ENCODE measurements around the gene CD6.

The CD6 gene

GRCh38 chr11:61041755-61042518, 70.5 kb downstream of the CD6 start:
- Histone ChIP-seq H3K9me3 (ENCODE audit: control insufficient read depth, insufficient read depth, low read length) (no peaks in the 10 kb centered on the region), H3K36me3 (ENCODE audit: insufficient read depth, low read length) (no peaks in the 10 kb centered on the region), H3K4me1 (ENCODE audit: insufficient read depth, low read length) (peaks cover 5% of the 10 kb centered on the region; the same call in 1 of the 2 replicates), H3K9ac (ENCODE audit: low read depth, low read length) (no peak overlapping the region)

- H3K36me3 ChIP-seq (ENCODE audit: insufficient read depth, low read length), result no peaks in the 10 kb centered on the region
- no peaks in the 10 kb centered on the region for H3K9me3 ChIP-seq (ENCODE audit: control insufficient read depth, insufficient read depth, low read length)
- peaks cover 5% of the 10 kb centered on the region; the same call in 1 of the 2 replicates for H3K4me1 ChIP-seq (ENCODE audit: insufficient read depth, low read length)
- no peak overlapping the region for H3K9ac ChIP-seq (ENCODE audit: low read depth, low read length)
Observed at GRCh38 chr11:61042537-61042936, 71.1 kb downstream of the CD6 start.

DNA sequence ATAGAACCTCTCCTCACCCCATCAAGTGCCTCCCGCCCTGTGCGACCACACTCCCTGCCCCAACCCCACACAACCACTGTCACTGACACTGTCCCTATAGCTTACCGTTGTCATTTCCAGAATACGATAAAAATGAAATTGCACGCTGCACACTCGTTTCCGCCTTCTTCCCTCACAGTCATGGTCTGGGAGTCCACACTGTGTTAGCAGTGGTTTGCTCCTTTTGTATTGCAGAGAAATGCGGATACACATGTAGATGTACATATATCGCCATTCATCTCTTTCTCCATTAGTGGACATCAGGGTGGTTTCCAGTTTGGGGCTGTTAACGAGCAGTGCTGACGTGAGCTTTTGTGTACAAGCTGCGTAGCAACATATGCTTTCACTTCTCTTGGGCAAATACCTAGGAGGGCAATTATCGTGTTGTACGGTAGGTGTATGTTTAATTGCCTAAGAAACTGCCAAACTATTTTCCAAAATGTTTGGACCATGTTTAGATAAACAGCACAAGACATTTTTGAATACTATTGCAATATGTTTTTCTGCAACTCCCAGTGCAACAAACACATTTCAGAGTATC, 71.6 kb downstream of the CD6 start:
- H3K36me3 ChIP-seq (ENCODE audit: insufficient read depth, low read length), result no peaks in the 10 kb centered on the region
- no peak overlapping the region for H3K9ac ChIP-seq (ENCODE audit: low read depth, low read length)
- H3K4me1 ChIP-seq (ENCODE audit: insufficient read depth, low read length), result peaks cover 5% of the 10 kb centered on the region; the same call in 1 of the 2 replicates
- no peaks in the 10 kb centered on the region for H3K9me3 ChIP-seq (ENCODE audit: control insufficient read depth, insufficient read depth, low read length)

- Histone ChIP-seq H3K9me3 (ENCODE audit: control insufficient read depth, insufficient read depth, low read length) (no peaks in the 10 kb centered on the region), H3K36me3 (ENCODE audit: insufficient read depth, low read length) (no peaks in the 10 kb centered on the region), H3K9ac (ENCODE audit: low read depth, low read length) (no peak overlapping the region), H3K4me1 (ENCODE audit: insufficient read depth, low read length) (peaks cover 5% of the 10 kb centered on the region; the same call in 1 of the 2 replicates)
Observed at GRCh38 chr11:61045271-61045670, 73.8 kb downstream of the CD6 start.

- no peaks in the 10 kb centered on the region; the same call in 1 of the 2 replicates for H3K9me3 ChIP-seq (ENCODE audit: control insufficient read depth, insufficient read depth, low read length)
- peaks cover 1% of the 10 kb centered on the region; the same call in 1 of the 2 replicates for H3K4me1 ChIP-seq (ENCODE audit: insufficient read depth, low read length)
- H3K9ac ChIP-seq (ENCODE audit: low read depth, low read length), result no peak overlapping the region
- no peaks in the 10 kb centered on the region for H3K36me3 ChIP-seq (ENCODE audit: insufficient read depth, low read length)
Observed at GRCh38 chr11:61046833-61047232, 75.4 kb downstream of the CD6 start.

DNA sequence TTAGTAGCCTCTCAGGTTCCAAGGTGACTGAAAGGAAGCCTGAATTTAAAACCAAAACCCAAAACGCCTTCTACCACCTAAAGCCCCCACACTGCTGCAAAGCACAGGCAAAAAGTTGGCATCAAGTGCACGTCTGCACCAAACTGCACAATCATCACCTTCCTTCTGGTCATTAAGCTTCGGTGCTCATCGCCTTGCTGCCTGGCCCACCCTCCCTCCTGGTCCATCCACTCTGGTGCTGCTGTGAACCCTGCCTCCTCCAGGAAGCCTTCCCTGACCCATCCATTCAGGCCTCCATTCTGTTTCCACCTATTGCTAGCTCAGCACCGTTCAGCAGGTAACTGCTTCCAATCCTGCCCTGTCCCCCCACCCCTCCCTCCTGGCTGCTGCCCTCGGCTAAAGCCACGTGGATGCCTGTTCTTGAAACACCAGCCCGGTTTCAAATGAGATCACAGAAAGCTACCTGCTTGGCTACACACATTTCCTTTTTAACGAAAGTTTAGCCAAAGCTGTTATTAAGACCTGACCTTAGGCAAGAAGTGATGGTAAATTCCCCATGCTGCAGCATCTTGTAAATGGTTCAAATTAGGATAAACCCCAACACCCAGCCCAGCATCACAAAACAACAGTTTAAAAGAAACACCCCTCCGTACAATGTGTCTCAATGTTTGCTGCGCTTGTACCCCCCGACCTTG, 77.0 kb downstream of the CD6 start:
- Histone ChIP-seq H3K4me1 (ENCODE audit: insufficient read depth, low read length) (no peaks in the 10 kb centered on the region), H3K9me3 (ENCODE audit: control insufficient read depth, insufficient read depth, low read length) (no peaks in the 10 kb centered on the region; the same call in 1 of the 2 replicates), H3K9ac (ENCODE audit: low read depth, low read length) (no peak overlapping the region), H3K36me3 (ENCODE audit: insufficient read depth, low read length) (no peaks in the 10 kb centered on the region)

- Histone ChIP-seq H3K4me1 (ENCODE audit: insufficient read depth, low read length) (no peaks in the 10 kb centered on the region), H3K9me3 (ENCODE audit: control insufficient read depth, insufficient read depth, low read length) (no peaks in the 10 kb centered on the region; the same call in 1 of the 2 replicates), H3K36me3 (ENCODE audit: insufficient read depth, low read length) (no peaks in the 10 kb centered on the region), H3K9ac (ENCODE audit: low read depth, low read length) (no peak overlapping the region)
Observed at GRCh38 chr11:61049063-61049377, 77.5 kb downstream of the CD6 start.

GRCh38 chr11:61049859-61050258, 78.4 kb downstream of the CD6 start:
- H3K4me1 ChIP-seq (ENCODE audit: insufficient read depth, low read length), result no peaks in the 10 kb centered on the region
- H3K9me3 ChIP-seq (ENCODE audit: control insufficient read depth, insufficient read depth, low read length), result no peaks in the 10 kb centered on the region; the same call in 1 of the 2 replicates
- H3K36me3 ChIP-seq (ENCODE audit: insufficient read depth, low read length), result no peaks in the 10 kb centered on the region
- H3K9ac ChIP-seq (ENCODE audit: low read depth, low read length), result no peak overlapping the region

GRCh38 chr11:61052182-61052972, 80.9 kb downstream of the CD6 start:
- Histone ChIP-seq H3K9me3 (ENCODE audit: control insufficient read depth, insufficient read depth, low read length) (no peaks in the 10 kb centered on the region; the same call in 1 of the 2 replicates), H3K9ac (ENCODE audit: low read depth, low read length) (no peak overlapping the region), H3K4me1 (ENCODE audit: insufficient read depth, low read length) (no peaks in the 10 kb centered on the region), H3K36me3 (ENCODE audit: insufficient read depth, low read length) (no peaks in the 10 kb centered on the region)

DNA sequence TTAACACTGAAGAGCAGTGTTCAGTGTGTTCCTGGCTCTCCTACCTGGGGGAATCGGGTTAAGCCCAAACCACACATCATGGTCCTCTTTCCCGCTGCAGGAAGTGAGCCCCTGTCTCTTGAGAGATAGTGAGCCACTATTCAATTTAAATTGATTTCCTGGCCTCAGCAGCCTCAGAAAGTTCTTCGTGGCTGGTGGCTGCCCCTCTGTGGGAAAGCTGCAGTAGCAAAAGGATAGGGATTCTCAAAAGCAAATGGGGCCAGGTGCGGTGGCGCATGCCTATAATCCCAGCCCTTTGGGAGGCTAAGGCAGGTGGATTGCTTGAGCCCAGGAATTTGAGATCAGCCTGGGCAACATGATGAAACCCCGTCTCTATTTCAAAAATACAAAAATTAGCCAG, 81.7 kb downstream of the CD6 start:
- no peak overlapping the region for H3K9ac ChIP-seq (ENCODE audit: low read depth, low read length)

GRCh38 chr11:61054513-61054912, 83.0 kb downstream of the CD6 start:
- H3K9me3 ChIP-seq (ENCODE audit: control insufficient read depth, insufficient read depth, low read length), result no peaks in the 10 kb centered on the region; the same call in 1 of the 2 replicates
- no peak overlapping the region for H3K9ac ChIP-seq (ENCODE audit: low read depth, low read length)
- no peaks in the 10 kb centered on the region for H3K4me1 ChIP-seq (ENCODE audit: insufficient read depth, low read length)
- H3K36me3 ChIP-seq (ENCODE audit: insufficient read depth, low read length), result no peaks in the 10 kb centered on the region

More for the DNA sequence above, 81.7 kb downstream of the CD6 start:
- no peaks in the 10 kb centered on the region; the same call in 1 of the 2 replicates for H3K9me3 ChIP-seq (ENCODE audit: control insufficient read depth, insufficient read depth, low read length)
- no peaks in the 10 kb centered on the region for H3K4me1 ChIP-seq (ENCODE audit: insufficient read depth, low read length)
- no peaks in the 10 kb centered on the region for H3K36me3 ChIP-seq (ENCODE audit: insufficient read depth, low read length)

- H3K36me3 ChIP-seq (ENCODE audit: insufficient read depth, low read length), result no peaks in the 10 kb centered on the region
- H3K9ac ChIP-seq (ENCODE audit: low read depth, low read length), result no peak overlapping the region
- H3K4me1 ChIP-seq (ENCODE audit: insufficient read depth, low read length), result no peaks in the 10 kb centered on the region
- no peaks in the 10 kb centered on the region; the same call in 1 of the 2 replicates for H3K9me3 ChIP-seq (ENCODE audit: control insufficient read depth, insufficient read depth, low read length)
Observed at GRCh38 chr11:61054927-61055562, 83.6 kb downstream of the CD6 start.

- Histone ChIP-seq H3K36me3 (ENCODE audit: insufficient read depth, low read length) (no peaks in the 10 kb centered on the region), H3K9ac (ENCODE audit: low read depth, low read length) (no peak overlapping the region), H3K4me1 (ENCODE audit: insufficient read depth, low read length) (peaks cover under 1% of the 10 kb centered on the region; the same call in 1 of the 2 replicates), H3K9me3 (ENCODE audit: control insufficient read depth, insufficient read depth, low read length) (no peaks in the 10 kb centered on the region; the same call in 1 of the 2 replicates)
Observed at GRCh38 chr11:61055776-61056175, 84.3 kb downstream of the CD6 start.

DNA sequence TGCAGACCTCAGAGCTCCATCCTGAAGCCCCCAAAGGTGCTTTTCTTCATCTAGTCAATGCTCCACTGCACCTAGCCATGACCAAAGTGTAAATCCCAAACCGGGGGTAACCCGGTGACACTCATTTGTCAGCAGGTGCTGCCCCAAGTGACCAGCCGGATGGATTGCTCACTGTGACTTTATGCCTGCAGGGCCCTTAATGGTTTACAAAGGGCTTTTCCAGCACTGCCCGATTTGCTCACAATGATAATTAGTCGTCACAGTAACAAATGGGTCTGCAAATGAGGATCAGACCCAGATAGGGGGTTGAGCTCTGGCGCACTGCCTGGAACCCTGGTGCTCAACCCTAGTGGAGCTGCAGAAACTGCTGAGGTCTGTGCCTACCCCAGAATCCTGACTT, 85.1 kb downstream of the CD6 start:
- Histone ChIP-seq H3K36me3 (ENCODE audit: insufficient read depth, low read length) (no peaks in the 10 kb centered on the region), H3K4me1 (ENCODE audit: insufficient read depth, low read length) (peaks cover 4% of the 10 kb centered on the region; the same call in 1 of the 2 replicates), H3K9me3 (ENCODE audit: control insufficient read depth, insufficient read depth, low read length) (no peaks in the 10 kb centered on the region), H3K9ac (ENCODE audit: low read depth, low read length) (no peak overlapping the region)
